Small intestine (tissue), 7 donors: ENCODE results near the gene EXOC4. TPM values are rescaled to one million over a fixed set of nuclear protein-coding genes. Genes with fewer than 3 reads are reported as not detected.
"Not testable (repeated sequence)": the region's sequence is repeated elsewhere in the genome, so short reads cannot be mapped to it uniquely, and the experiment has no call there.

Experiments
- DNase-seq, 2 donors: peaks; one replicate each; pipeline versions ENCODE4 v3.0.0 to v3.0.0-alpha.2; 2013
- FAIRE-seq: peaks from 2 replicates; lab custom pipeline; 2012; peaks lifted over from hg19 to GRCh38; lab: Jason Lieb, UNC
- H3K27ac ChIP-seq, 3 donors: one replicate each; pipeline ENCODE4 v1.5.1; 2013; ENCODE audit warnings: low read length in 2 of 3, mild to moderate bottlenecking in 2 of 3, control low read depth in 1 of 3, inconsistent platforms in 1 of 3, low read depth in 1 of 3, moderate library complexity in 1 of 3
- H3K27me3 ChIP-seq, 3 donors: one replicate each; pipeline ENCODE4 v1.6.1; 2013; ENCODE audit warnings: low read length in 3 of 3, inconsistent platforms in 1 of 3; ENCODE audit not compliant: control insufficient read depth in 3 of 3, insufficient read depth in 3 of 3
- H3K36me3 ChIP-seq, 3 donors: one replicate each; pipeline ENCODE4 v1.6.1; 2013; ENCODE audit warnings: low read length in 3 of 3, inconsistent platforms in 1 of 3, low read depth in 1 of 3, mild to moderate bottlenecking in 1 of 3, moderate library complexity in 1 of 3; ENCODE audit not compliant: control insufficient read depth in 3 of 3, insufficient read depth in 2 of 3
- H3K4me1 ChIP-seq, 3 donors: one replicate each; pipeline ENCODE4 v1.6.1; 2013; ENCODE audit warnings: low read length in 2 of 3, inconsistent platforms in 1 of 3, low read depth in 1 of 3, mild to moderate bottlenecking in 1 of 3, moderate library complexity in 1 of 3; ENCODE audit not compliant: control insufficient read depth in 3 of 3, insufficient read depth in 2 of 3
- H3K4me3 ChIP-seq, 3 donors: one replicate each; pipeline ENCODE4 v1.5.1; 2013; ENCODE audit warnings: low read length in 3 of 3, control low read depth in 1 of 3, inconsistent platforms in 1 of 3, low read depth in 1 of 3, mild to moderate bottlenecking in 1 of 3, moderate library complexity in 1 of 3
- H3K9me3 ChIP-seq, 2 donors: one replicate each; pipeline ENCODE4 v1.6.1; 2013; ENCODE audit warnings: low read depth in 1 of 2, low read length in 1 of 2; ENCODE audit not compliant: control insufficient read depth in 2 of 2, insufficient read depth in 1 of 2
- WGBS, 3 donors: extraction: QIAGEN DNeasy Blood & Tissue Kit; methylation state at CpG; one replicate each; pipeline ENCODE4 v1.1.7; 2013; 5-methylcytosine and 5-hydroxymethylcytosine counted together
- polyA plus RNA-seq, 4 donors: library from polyadenylated mRNA; stranded (reverse) in 3 of 4; unstranded in 1 of 4; fragments of 200-250 nt in 3 of 4; fragments of 120-200 nt in 1 of 4; gene quantifications; one replicate each; pipeline versions ENCODE4 v1.2.1 to v1.2.3, GENCODE V29; 2013
- donor health status: healthy with polysubstance abuse.
- donor health status: control.
- donor health status: control.
- donor health status: Bipolar disorder and iron deficiency.
- donor health status: healthy.

The EXOC4 gene
- polyA plus RNA-seq, 4 donors = 10.5 to 46.8 (median 18.8) TPM

DNA sequence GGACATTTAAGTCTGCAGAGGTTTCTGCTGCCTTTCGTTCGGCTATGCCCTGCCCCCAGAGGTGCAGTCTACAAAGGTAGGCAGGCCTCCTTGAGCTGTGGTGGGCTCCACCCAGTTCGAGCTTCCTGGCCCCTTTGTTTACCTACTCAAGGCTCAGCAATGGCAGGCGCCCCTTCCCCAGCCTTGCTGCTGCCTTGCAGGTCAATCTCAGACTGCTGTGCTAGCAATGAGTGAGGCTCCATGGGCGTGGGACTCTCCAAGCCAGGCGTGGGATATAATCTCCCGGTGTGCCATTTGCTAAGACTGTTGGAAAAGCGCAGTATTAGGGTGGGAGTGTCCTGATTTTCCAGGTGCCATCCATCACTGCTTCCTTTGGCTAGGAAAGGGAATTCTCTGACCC, 73.9 kb downstream of the EXOC4 start:
- H3K4me1 ChIP-seq, FAIRE-seq, H3K4me3 ChIP-seq, DNase-seq, H3K27ac ChIP-seq, H3K27me3 ChIP-seq: not testable (repeated sequence)
- peaks cover 0 to 15% of the 10 kb centered on the region in 2 donors for H3K9me3 ChIP-seq
- 97 to 99% (median 99%) methylated on average over 8 of the region's 8 CpGs for WGBS, 3 donors
- H3K36me3 ChIP-seq = peaks cover 0 to 19% (median 3%) of the 10 kb centered on the region in 3 donors

DNA sequence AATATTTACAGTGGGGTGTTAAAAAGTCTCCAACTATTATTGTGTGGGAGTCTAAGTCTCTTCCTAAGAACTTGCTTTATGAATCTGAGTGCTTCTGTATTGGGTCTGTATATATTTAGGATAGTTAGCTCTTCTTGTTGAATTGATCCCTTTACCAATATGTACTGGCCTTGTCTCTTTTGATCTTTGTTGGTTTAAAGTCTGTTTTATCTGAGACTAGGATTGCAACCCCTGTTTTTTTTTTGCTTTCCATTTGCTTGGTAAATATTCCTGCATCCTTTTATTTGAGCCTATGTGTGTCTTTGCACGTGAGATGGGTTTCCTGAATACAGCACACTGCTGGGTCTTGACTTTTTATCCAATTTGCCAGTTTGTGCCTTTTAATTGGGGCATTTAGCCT, 75.1 kb downstream of the EXOC4 start:
- DNase-seq, H3K4me3 ChIP-seq, FAIRE-seq, H3K4me1 ChIP-seq, H3K27ac ChIP-seq, H3K27me3 ChIP-seq: not testable (repeated sequence)
- WGBS, 3 donors = 94 to 100% (median 97%) methylated on average over 1 of the region's 1 CpG
- peaks cover 0 to 19% (median 3%) of the 10 kb centered on the region in 3 donors for H3K36me3 ChIP-seq
- H3K9me3 ChIP-seq = peaks cover 0 to 15% of the 10 kb centered on the region in 2 donors

DNA sequence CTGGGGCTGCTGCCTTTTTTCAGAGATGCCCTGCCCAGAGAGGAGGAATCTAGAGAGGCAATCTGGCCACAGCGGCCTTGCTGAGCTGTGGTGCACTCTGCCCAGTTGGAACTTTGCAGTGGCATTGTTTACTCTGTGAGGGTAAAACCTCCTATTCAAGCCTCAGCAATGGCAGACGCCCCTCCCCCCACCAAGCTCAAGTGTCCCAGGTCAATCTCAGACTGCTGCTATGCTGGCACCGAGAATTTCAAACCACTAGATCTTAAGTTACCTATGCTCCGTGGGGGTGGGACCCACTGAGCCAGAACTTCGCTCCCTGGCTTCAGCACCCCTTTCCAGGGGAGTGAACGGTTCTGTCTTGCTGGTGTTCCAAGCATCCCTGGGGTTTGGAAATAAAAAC, 77.2 kb downstream of the EXOC4 start:
- Histone ChIP-seq H3K4me3 (no peak overlapping the region), H3K27me3 (no peaks in the 10 kb centered on the region), H3K9me3 (peaks cover 0 to 15% of the 10 kb centered on the region in 2 donors), H3K36me3 (peaks cover 0 to 19% (median 3%) of the 10 kb centered on the region in 3 donors), H3K27ac (no peak overlapping the region), H3K4me1 (no peaks in the 10 kb centered on the region)
- DNase-seq (no peak), FAIRE-seq (no peak)
- WGBS, 3 donors = 87 to 89% (median 88%) methylated on average over 6 of the region's 6 CpGs

DNA sequence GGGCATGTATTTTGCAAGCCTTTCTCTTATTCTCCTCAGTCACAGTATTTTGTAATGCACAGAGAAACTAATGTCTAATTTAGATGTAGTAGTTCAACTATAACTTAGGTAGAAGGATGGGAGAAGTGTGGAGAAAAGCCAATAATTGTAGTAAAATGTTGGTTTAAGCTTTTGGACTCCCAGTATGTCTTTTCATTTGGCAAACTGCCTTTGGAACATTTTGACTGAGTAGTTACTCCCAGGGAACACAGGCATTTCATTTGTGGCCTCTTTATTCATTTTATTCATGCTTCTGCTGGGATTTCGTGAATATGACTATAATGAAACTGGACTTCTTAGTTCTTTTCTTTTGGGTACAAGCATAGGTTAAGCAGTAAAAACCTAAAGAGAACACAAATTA, 79.0 kb downstream of the EXOC4 start:
- Histone ChIP-seq H3K27ac (no peak overlapping the region), H3K9me3 (peaks cover 0 to 2% of the 10 kb centered on the region in 2 donors), H3K4me1 (no peaks in the 10 kb centered on the region), H3K4me3 (no peak overlapping the region), H3K36me3 (peaks cover 0 to 13% (median 0%) of the 10 kb centered on the region in 3 donors), H3K27me3 (no peaks in the 10 kb centered on the region)
- WGBS, 3 donors = 94 to 100% (median 96%) methylated on average over 1 of the region's 1 CpG
- DNase-seq = no peak
- FAIRE-seq = no peak

DNA sequence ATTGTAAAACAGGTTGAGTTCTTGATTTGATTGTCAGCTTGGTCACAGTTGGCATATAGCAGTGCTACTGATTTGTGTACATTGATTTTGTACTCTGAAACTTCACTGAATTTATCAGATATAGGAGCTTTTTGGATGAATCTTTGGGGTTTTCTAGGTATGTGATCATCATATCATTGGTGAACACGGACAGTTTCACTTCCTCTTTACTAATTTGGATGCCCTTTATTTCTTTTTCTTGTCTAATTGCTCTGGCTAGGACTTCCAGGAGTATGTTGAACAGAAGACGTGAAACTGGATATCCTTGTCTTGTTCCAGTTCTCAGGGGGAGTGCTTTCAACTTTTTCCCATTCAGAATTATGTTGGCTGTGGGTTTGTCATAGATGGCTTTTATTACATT, 86.9 kb downstream of the EXOC4 start:
- FAIRE-seq = no peak
- WGBS, 3 donors = 88 to 96% (median 91%) methylated on average over 2 of the region's 2 CpGs
- peaks cover 0 to 4% (median 0%) of the 10 kb centered on the region in 3 donors for H3K36me3 ChIP-seq

DNA sequence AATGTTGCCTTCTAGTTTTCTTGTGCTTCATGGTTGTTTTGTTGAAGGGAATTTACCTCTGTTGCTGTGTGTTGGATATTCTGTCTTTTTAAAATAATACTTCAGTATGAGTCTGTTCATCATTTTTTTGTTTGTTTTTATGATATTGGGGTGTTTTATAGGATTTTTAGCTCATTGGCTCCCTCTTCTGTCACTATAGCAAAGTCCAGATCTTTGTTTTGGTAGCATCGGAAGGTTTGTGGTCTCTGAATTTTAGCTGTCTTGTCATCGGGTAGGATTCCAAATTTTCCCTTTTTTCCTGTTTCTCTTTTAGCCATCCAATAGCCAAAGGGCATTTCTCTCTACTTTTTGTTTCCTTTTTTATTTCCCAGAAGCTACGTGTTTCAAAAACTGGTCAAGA, 91.4 kb downstream of the EXOC4 start:
- no peak for DNase-seq
- 78 to 89% (median 87%) methylated on average over 3 of the region's 3 CpGs for WGBS, 3 donors
- H3K27me3 ChIP-seq = no peaks in the 10 kb centered on the region
- H3K4me3 ChIP-seq = no peak overlapping the region
- H3K9me3 ChIP-seq = peaks cover 0 to 8% of the 10 kb centered on the region in 2 donors
- no peak overlapping the region for H3K27ac ChIP-seq
- no peaks in the 10 kb centered on the region for H3K4me1 ChIP-seq
- H3K36me3 ChIP-seq = no peaks in the 10 kb centered on the region
- no peak for FAIRE-seq

More for the DNA sequence above, 86.9 kb downstream of the EXOC4 start:
- no peak for DNase-seq
- Histone ChIP-seq H3K27me3 (no peaks in the 10 kb centered on the region), H3K9me3 (peaks cover 0 to 14% of the 10 kb centered on the region in 2 donors), H3K4me3 (no peak overlapping the region), H3K4me1 (no peaks in the 10 kb centered on the region), H3K27ac (no peak overlapping the region)

DNA sequence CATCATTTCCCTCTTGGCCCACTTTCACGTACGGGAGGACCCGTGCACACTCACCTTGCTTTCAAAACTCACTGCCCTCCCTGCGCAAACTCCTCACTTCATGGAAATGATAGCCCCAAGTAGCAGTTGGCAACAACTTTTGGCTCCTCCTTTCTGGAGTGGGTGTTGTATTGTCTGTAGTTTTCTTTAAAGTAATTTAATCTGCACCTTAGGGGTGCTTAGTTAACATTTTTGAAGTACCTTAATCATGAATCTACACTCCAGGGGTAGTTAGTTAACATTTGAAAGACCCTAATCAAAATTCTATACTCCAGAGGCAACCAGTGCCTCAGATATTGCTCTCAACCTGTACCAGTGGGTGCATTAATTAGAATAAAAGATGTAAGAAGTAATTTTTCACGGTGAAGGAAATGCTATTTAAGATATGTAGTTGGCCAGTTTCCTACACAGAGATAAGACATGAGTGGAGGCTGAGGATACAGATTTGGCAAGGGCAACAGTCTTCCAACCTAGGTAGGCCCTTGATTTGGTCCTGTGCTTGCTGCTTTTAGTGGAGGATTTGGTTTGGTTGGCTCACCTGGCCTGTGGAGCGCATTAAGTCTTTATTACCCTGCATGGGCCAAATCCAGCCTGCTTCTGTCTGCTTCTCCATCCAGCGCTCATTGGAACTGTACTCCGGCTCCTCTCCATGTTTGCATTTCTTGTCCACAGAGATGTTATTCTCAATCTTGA, 93.0 kb downstream of the EXOC4 start:
- Histone ChIP-seq H3K27ac (no peak overlapping the region), H3K4me1 (no peaks in the 10 kb centered on the region), H3K4me3 (no peak overlapping the region), H3K27me3 (no peaks in the 10 kb centered on the region), H3K36me3 (no peaks in the 10 kb centered on the region), H3K9me3 (peaks cover 0 to 7% of the 10 kb centered on the region in 2 donors)
- FAIRE-seq (no peak), DNase-seq (no peak)
- 77 to 83% (median 79%) methylated on average over 8 of the region's 8 CpGs for WGBS, 3 donors

DNA sequence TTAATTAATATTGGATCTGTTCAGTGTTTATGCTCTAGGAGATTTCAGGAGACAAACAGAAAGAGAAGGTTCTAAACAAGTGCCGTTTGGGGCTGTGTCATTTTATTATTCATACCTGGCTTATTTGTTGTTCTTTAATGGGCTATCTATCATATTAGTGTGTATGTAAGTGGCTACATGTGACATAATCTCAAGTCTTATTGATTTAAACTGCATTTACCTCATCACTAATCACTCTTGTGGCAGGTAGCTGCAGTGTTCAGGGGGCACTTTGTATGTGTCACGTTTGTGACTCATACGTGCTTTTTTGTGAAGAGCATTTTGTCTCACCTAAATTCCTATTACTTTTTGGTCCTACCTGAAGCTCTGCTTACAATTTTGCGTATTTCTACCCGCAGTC, 95.4 kb downstream of the EXOC4 start:
- H3K9me3 ChIP-seq = peaks cover 0 to 4% of the 10 kb centered on the region in 2 donors
- DNase-seq (no peak), FAIRE-seq (no peak)
- no peaks in the 10 kb centered on the region for H3K36me3 ChIP-seq
- 81 to 96% (median 90%) methylated on average over 5 of the region's 5 CpGs for WGBS, 3 donors
- no peak overlapping the region for H3K4me3 ChIP-seq
- H3K4me1 ChIP-seq = no peaks in the 10 kb centered on the region
- no peak overlapping the region for H3K27ac ChIP-seq
- no peaks in the 10 kb centered on the region for H3K27me3 ChIP-seq
